Measurements from ENCODE around the gene CNNM2.
"Not testable (repeated sequence)": the region's sequence is repeated elsewhere in the genome, so short reads cannot be mapped to it uniquely, and the experiment has no call there.

The CNNM2 gene

GRCh38 chr10:102923601-102924000, 5.5 kb downstream of the CNNM2 start:
- Histone ChIP-seq H3K4me3 (replicated peaks; ENCODE audit: insufficient read depth, low read length) (no peak overlapping the region), H3K27me3 (ENCODE audit: insufficient read depth, poor library complexity, severe bottlenecking) (no peaks in the 10 kb centered on the region), H3K27ac (replicated peaks) (no peak overlapping the region)
- no peak for TF ChIP-seq GABPA (IDR thresholded peaks at IDR 0.05; ENCODE audit: low read depth)
- DNase-seq (ENCODE audit: low read depth in 1 of 2, low spot score in 1 of 2) = no peak

- H3K4me3 ChIP-seq (replicated peaks; ENCODE audit: insufficient read depth, low read length) = no peak overlapping the region
- no peak overlapping the region for H3K27ac ChIP-seq (replicated peaks)
- DNase-seq (ENCODE audit: low read depth in 1 of 2, low spot score in 1 of 2) = no peak
- no peak for TF ChIP-seq POLR2AphosphoS5 (IDR thresholded peaks at IDR 0.05; ENCODE audit: low read depth)
- no peak for TF ChIP-seq SPI1 (IDR thresholded peaks at IDR 0.05; ENCODE audit: borderline replicate concordance, low read depth)
- TF ChIP-seq GABPA (IDR thresholded peaks at IDR 0.05; ENCODE audit: low read depth) = no peak
- no peak for TF ChIP-seq CTCF (IDR thresholded peaks at IDR 0.05; ENCODE audit: insufficient read depth, low read length)
- no peak for TF ChIP-seq REST (IDR thresholded peaks at IDR 0.05; ENCODE audit: insufficient replicate concordance, low read depth)
- no peaks in the 10 kb centered on the region for H3K27me3 ChIP-seq (ENCODE audit: insufficient read depth, poor library complexity, severe bottlenecking)
Observed at GRCh38 chr10:102926842-102927241, 8.7 kb downstream of the CNNM2 start.

GRCh38 chr10:102927311-102928010, 9.4 kb downstream of the CNNM2 start:
- peak; percentile 29 to 76 for DNase-seq (ENCODE audit: low read depth in 1 of 2, low spot score in 1 of 2)
- TF ChIP-seq REST (IDR thresholded peaks at IDR 0.05; ENCODE audit: insufficient replicate concordance, low read depth) (no peak), GABPA (IDR thresholded peaks at IDR 0.05; ENCODE audit: low read depth) (no peak), SPI1 (IDR thresholded peaks at IDR 0.05; ENCODE audit: borderline replicate concordance, low read depth) (no peak), POLR2AphosphoS5 (IDR thresholded peaks at IDR 0.05; ENCODE audit: low read depth) (no peak), CTCF (IDR thresholded peaks at IDR 0.05; ENCODE audit: insufficient read depth, low read length) (no peak)
- no peak overlapping the region for H3K27ac ChIP-seq (replicated peaks)
- H3K27me3 ChIP-seq (ENCODE audit: insufficient read depth, poor library complexity, severe bottlenecking) = no peaks in the 10 kb centered on the region
- H3K4me3 ChIP-seq (replicated peaks; ENCODE audit: insufficient read depth, low read length) = 0 out of 2 replicates have a peak overlapping the region, but pooled peaks have one; percentile 9

GRCh38 chr10:102928442-102928841, 10.3 kb downstream of the CNNM2 start:
- not testable (repeated sequence) for H3K27ac ChIP-seq (replicated peaks); H3K27me3 ChIP-seq (ENCODE audit: insufficient read depth, poor library complexity, severe bottlenecking); DNase-seq (ENCODE audit: low read depth in 1 of 2, low spot score in 1 of 2)

GRCh38 chr10:102930720-102931119, 12.6 kb downstream of the CNNM2 start:
- no peak overlapping the region for H3K27ac ChIP-seq (replicated peaks)
- no peak overlapping the region for H3K4me3 ChIP-seq (replicated peaks; ENCODE audit: insufficient read depth, low read length)
- TF ChIP-seq GABPA (IDR thresholded peaks at IDR 0.05; ENCODE audit: low read depth) = no peak
- no peak for TF ChIP-seq REST (IDR thresholded peaks at IDR 0.05; ENCODE audit: insufficient replicate concordance, low read depth)
- TF ChIP-seq POLR2AphosphoS5 (IDR thresholded peaks at IDR 0.05; ENCODE audit: low read depth) = no peak
- no peak for TF ChIP-seq CTCF (IDR thresholded peaks at IDR 0.05; ENCODE audit: insufficient read depth, low read length)
- no peak for TF ChIP-seq SPI1 (IDR thresholded peaks at IDR 0.05; ENCODE audit: borderline replicate concordance, low read depth)
- no peak for DNase-seq (ENCODE audit: low read depth in 1 of 2, low spot score in 1 of 2)
- H3K27me3 ChIP-seq (ENCODE audit: insufficient read depth, poor library complexity, severe bottlenecking) = no peaks in the 10 kb centered on the region

More at GRCh38 chr10:102928442-102928841, 10.3 kb downstream of the CNNM2 start:
- H3K4me3 ChIP-seq (replicated peaks; ENCODE audit: insufficient read depth, low read length) = not testable (repeated sequence)
